SW 1271 (cell line): Measurements from ENCODE around the gene CSNK1G1.
"Not testable (repeated sequence)": the region's sequence is repeated elsewhere in the genome, so short reads cannot be mapped to it uniquely, and the experiment has no call there.

Experiments
- DNase-seq, 2 experiments: peaks; one replicate each; lab custom pipeline; 2025; lab: John Stamatoyannopoulos, UW

Gene CSNK1G1

DNA sequence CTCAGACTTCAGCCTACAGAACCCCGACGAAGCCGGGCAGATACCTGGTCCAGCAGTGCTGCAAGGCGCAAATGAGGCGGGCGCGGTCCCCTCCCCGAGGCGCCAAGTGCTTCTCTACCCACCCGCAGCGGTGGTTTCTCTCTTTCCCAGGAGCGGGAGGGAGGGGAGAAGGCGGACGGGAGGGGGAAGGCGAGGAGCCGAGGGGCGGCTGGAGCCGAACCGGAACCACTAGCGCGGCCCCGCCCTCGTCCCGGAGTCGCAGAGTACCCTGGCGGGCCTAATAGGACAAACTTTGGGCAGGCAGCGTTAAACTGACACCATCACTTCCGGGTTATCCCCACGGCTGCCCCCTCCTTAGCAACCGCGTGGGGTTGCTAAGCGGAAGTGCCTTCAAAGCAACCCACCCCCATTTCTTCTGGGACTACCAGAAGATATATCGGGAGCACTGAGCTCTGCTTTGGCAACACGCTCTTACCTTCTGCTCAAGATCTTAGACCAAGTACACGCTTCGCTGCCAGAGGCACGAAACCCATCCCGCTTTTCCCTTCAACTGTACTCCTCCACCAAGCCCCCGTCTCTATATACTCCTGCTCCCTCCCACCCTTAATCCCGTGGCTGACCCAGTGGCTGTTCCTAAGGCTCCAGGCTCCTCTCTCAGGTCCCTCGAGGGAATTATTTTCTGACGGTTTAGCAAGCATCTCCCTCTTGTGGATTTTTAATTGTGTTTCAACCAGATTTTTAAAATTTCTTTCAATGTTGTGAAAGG is at the start of gene CSNK1G1:
Gene CSNK1G1 (minus strand): TSS at position 230 of the 766 bp plus-strand sequence. CDS start 55,674 bp downstream, outside the sequence.
- DNase-seq, result peak; percentile 96 to 99

DNA sequence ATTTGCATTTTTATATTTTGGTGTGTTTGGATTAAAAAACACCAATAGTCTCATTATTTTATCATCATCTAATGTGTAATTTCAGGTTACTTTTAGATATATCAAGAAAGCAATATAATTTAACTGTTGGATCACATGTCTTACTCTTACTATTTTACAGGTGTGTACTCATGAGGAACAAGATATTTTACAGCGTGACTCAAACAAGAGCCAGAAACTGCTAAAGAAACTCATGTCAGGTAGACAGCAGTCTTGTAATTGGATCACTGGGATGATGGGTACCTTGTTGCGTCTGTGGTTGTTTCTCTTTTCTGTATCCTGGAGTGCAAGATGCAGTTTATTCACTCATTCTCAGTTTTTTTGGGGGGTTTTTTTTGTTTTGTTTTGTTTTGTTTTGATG is 44.6 kb upstream of the CSNK1G1 start:
- no peak for DNase-seq

DNA sequence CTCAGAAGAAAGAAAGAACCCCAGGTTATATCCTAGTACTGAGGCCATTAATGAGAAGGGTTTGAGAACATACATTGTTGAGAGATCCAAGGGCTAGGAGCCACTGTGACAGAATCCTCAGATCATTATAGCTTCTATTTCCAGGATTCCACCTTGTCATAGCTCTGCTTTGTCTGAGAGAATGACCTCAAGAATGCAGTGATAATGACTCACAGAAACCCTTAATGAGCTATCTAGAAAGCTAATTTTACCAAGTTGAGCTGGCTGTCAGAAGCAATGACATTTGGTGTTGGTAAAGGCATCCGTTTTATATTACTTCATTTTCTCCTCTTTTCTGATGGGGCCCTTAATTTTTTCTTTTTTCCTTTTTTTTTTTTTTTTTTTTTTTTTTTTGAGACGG is 42.6 kb upstream of the CSNK1G1 start:
- DNase-seq, result no peak

DNA sequence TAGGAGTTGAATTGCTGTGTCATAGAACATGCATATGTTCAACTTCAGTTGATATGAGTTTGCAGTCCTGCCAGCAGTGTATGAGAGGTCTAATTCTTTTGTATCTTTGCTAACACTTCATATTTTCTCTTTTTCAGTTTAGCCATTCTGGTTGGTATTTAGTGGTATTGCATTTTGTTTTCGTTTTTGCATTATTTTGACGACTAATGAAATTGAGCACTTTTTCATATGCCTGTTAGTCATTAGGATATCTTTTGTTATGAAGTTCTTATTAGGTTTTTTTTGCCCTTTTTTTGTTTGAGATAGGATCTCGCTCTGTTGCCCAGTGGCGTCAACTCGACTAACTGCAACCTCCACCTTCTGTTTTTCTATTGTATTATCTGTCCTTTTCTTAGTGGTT is 40.8 kb upstream of the CSNK1G1 start:
- DNase-seq, result no peak

DNA sequence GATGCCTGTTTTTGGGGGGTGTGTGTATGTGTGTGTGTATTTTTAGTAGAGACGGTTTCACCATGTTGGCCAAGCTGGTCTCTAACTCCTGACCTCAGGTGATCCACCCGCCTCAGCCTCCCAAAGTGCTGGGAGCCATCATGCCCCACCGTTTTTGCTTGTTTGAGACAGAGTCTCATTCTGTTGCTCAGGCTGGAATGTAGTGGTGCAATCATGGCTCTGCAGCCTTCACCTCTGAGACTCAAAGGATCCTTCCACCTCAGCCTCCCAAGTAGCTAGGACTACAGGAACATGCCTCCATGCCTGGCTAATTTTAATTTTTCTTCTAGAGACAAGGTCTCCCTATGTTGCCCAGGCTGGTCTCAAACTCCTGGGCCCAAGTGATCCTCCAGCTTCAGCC is 36.5 kb upstream of the CSNK1G1 start:
- DNase-seq, result not testable (repeated sequence)

DNA sequence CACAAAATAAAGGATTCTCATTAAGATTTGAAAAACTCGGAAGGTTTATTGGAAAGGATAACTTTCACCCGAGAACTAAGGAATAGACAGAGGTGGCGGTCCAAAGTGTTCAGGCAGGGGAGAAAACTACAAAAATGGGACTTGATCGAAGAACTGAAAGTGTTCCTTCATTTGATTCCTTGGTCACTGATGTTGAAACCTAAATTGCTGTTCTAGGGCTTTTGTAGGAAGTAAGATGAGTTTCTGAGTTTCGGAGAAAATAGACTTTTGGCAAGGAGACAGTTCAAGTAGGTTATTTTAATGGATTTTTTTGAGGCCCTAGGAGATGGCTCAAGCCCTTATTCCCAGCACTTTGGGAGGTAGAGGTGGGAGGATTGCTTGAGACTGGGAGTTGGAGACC is 33.1 kb upstream of the CSNK1G1 start:
- no peak for DNase-seq

DNA sequence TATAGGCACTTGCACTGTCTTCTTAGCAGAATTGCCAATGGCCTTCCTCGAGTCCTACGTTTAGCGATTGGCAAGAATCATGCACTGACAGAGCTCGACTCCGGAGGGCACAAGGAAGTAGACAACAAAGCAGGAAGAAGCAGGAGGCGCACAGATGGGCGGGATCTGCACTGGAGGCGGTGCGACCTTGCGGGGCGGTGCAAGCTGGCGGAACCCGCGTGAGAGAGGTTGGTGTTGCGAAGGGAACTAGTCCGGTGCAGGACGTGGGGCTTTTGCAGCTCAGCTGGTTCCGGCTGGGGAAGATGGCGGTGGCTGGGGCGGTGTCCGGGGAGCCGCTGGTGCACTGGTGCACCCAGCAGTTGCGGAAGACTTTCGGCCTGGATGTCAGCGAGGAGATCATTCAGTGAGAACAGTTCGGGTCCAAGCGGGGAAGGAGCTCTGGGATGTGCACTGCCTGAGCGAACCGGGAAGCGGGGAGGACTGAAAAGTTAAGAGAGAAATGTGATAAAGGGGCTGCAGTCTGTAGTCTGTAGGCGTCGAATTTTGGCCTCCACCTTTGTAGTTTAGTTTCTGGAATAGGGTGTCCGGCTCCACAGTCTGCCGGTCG is 31.7 kb upstream of the CSNK1G1 start, which contains the start of gene TRIP4:
Gene TRIP4 (plus strand): TSS at position 275 of the 607 bp plus-strand sequence. CDS start 28 bp downstream, at position 303.
- DNase-seq, result peak; percentile 95 to 99

DNA sequence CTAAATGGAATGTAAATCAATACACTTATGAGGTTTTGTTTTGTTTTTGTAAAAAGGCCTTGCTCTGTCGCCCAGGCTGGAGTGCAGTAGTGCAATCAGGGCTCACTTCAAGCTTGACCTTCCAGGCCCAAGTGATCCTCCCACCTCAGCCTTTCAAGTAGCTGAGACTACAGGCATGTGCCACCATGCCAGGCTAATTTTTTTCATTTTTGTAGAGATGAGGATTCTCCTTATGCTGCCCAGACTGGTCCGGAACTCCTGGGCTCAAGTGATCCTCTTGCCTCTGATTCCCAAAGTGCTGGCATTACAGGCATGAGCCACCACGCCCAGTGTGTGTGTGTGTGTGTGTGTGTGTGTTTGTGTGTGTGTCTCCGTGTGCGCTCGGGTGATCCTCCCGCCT is 30.3 kb upstream of the CSNK1G1 start:
- no peak for DNase-seq

DNA sequence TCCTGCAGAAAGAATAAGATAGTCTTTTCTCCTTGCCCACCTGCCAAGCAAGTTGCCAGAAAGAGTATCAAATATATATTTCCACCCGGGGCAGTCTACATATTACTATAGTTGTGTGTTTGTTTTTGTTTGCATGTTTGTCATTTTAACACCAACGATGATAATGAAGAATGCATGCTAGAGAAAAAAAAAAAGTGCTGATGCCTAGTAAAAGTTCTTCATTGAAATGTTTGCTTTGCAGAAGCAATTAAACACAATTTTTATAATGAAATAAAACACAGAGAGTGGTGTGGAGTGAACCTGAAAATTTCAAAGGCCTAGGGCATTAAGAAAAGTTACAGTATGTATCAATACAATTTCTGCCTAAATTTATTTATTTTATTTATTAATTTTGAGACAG is 27.8 kb upstream of the CSNK1G1 start:
- no peak for DNase-seq

DNA sequence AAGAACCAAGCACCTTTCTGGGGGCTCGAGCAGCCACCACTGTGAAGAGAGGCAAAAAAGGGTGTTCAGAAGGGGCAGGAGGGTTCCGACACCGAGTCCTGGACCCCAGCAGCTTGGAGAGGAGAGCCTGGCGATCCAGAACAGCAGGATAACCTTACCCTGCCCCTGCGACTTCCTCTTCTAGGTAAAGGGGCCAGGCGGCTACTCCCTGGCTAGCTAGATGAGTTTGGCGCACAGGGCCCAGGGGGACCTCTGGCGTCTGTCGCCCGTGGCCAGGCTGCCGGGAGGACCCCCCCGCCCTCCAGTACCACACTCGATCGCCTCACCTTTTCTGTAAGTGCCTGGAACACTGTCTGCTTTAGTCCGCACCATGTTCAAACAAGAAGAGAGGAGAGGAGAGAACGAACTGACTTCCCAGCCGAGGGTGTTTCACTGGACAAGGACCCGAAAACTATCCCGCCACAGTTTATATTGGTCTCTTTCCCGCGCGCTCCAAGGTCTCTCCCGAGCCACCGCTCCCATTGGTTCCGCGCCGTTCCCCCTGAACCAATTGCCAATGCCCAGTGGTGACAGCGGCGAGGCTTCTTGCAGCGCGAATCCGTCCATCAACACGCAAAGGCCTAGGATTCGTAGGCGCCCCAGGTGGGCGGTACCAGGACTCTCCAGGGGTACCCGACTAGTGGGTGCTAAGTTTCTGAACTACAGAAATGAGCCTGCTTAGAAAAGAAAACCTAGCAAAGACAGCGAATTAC is 25.2 kb upstream of the CSNK1G1 start, which contains the start of gene PCLAF:
Gene PCLAF (minus strand): TSS at position 442 of the 752 bp plus-strand sequence. CDS start 70 bp downstream, at position 372.
- peak; percentile 95 to 98 for DNase-seq

DNA sequence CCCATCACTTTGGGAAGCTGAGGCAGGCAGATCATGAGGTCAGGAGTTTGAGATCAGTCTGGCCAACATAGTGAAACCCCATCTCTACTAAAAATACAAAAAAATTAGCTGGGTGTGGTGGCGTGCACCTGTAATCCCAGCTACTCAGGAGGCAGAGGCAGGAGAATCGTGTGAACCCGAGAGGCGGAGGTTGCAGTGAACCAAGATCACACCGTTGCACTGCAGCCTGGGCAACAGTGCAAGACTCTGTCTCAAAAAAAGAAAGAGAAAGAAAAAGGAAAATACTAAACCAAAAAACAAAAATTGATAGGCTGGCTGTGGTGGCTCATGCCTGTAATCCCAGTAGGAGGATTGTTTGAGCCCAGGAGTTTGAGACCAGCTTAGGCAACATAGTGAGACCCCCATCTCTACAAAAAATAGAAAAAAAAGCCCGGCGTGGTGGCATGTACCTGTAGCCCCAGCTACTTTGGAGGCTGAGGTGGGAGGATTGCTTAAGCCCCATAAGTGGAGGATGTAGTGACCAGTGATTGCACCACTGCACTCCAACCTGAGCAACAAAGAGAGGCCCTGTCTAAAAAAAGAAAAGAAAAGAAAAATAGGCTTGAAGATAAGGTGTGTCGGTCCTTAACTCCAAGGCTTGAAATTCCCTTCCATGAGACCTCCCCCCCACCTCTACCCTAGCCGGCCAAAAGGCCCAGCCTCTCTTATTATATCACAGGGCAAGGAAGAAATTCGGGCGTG is 24.3 kb upstream of the CSNK1G1 start:
- not testable (repeated sequence) for DNase-seq

DNA sequence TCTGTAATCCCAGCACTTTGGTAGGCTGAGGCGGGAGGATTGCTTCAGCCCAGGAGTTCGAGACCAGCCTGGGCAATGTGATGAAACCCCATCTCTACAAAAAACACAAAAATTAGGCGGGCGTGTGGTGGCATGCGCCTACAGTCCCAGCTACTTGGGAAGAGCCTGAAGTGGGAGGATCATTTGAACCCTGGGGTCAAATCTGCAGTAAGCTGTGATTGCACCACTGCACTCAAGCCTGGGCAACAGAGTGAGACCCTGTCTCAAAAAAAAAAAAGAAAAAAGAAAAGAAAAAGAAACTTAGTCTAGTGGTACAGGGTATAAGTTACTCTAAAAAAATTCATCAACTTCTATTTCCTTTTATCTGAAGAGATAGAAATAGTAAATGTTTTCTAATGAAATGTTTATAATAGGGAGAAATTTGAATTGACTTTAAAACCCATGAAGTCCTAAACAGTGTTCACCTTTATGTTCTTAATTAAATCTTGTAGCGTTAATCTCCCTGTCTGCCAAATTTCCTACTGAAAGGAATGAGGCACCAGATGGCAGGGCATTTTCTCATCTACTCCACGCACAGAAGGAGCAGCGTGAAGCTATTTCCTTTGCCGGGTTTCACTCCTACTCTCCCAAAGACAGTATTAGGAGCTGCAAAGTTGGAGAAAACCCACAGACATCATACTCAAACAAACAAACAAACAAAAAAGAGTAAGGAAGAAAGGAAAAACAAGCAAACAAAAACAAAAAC is 23.4 kb upstream of the CSNK1G1 start:
- no peak for DNase-seq

DNA sequence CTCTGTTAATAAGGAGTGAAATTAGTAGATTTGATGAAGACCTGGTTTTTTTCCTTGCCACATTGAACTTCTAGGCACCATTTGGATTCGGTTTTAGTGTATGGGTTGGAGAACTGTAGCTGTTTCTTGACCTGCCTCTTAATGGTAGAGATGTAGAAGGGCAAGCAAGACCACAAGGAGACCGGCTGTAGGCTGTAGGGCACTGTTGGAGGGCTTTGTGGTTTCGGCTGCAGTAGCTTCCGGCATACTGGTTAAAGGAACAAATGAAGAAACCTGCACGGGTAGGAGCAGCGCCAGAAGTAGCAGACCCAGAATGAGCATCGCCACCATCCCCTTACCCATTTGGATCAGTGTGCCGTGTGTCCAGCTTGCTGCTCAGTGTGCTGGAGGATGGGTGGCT is 17.4 kb upstream of the CSNK1G1 start:
- DNase-seq, result no peak

DNA sequence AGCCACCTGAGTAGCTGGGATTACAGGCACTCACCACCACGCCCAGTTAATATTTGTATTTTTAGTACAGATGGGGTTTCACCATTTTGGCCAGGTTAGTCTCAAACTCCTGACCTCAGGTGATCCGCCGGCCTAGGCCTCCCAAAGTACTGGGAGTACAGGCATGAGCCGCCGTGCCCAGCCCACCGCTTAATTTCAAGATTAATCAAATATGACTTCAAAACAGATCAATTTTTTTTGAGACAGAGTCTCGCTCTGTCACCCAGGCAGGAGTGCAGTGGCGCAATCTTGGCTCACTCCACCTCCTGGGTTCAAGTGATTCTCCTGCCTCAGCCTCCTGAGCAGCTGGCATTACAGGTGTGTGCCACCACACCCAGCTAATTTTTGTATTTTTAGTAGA is 15.4 kb upstream of the CSNK1G1 start:
- DNase-seq, result not testable (repeated sequence)

DNA sequence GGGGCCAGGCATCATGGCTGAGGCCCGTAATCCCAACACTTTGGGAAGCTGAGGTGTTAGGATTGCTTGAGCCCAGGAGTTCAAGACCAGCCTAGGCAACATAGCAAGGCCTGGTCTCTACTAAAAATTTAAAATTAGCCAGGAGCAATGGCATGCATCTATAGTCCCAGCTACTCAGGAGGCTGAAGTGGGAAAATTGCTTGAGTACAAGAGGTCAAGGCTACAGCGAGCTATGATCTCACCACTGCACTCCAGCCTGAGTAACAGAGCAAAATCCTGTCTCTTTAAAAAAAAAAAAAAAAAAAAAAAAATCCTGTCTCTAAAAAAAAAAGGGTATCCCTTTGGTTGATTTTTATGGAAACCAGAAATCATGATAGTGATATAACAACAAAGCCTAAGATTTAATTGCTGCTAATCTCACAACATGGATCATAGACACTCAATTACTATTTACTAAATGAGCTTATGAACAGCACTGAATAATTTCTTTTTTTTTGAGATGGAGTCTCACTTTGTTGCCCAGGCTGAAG is 13.2 kb upstream of the CSNK1G1 start:
- DNase-seq, result no peak

DNA sequence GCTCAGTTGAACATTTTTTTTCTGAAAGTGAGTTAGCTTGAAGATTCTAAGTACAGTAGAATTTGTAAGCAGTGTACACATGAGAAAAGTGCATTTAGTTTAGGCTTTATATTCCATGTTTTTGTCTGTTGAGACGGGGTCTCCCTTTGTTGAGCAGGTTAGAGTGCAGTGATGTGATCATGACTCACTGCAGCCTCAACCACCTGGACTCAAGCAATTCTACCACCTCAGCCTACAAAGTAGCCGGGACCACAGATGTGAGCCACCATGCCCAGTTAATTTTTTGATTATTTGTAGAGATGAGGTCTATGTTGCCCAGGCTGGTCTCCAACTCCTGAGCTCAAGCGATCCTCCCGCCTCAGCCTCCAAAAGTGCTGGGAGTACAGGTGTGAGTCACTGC is 5.3 kb upstream of the CSNK1G1 start:
- DNase-seq, result no peak

DNA sequence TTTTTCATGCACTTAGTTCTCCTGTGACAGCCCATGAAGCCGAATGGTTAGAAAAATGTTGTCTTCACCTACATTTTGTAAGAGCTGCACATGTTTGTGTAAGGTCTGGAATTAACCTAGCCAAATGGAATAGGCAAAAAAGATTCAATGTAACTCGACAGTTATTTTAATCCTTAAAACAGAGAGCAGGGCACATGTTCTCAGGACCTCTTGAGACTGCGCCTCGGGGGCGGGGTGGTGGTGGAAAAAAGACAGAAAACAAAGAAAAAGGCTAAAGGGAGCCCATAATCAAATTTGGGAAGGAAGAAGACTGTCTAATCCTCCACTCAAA is 702 bp upstream of the CSNK1G1 start:
- DNase-seq, result no peak

DNA sequence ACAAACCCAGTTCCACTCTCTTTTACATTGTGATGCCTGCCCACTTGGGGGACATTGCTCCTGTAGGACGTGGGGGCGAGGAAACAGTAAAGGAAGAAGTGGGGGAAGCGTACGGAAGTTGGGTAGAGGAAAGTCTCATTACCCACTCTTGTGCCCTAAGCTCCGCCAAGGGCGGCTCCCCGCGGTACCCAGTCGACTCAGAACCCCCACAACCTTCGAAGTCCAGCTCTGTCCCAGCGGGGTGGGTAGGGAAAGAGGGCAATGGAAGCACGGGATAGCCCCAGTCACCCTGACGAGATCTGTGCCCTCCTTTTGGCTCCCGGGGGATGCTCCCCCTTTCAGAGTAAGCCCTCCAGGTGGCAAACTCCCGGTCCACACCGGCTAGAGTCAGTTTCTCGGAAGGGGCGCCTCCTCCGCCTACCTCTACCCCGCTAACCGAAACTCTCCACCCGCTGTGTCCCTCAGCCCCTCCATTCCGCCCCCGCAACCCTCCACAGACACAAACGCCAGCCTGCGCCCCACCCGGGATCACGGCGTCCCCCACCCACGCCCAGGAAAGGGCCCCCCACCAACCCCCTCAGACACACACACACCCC is 527 bp downstream of the CSNK1G1 start:
- peak in 1 of 2 experiments; percentile 30 for DNase-seq

DNA sequence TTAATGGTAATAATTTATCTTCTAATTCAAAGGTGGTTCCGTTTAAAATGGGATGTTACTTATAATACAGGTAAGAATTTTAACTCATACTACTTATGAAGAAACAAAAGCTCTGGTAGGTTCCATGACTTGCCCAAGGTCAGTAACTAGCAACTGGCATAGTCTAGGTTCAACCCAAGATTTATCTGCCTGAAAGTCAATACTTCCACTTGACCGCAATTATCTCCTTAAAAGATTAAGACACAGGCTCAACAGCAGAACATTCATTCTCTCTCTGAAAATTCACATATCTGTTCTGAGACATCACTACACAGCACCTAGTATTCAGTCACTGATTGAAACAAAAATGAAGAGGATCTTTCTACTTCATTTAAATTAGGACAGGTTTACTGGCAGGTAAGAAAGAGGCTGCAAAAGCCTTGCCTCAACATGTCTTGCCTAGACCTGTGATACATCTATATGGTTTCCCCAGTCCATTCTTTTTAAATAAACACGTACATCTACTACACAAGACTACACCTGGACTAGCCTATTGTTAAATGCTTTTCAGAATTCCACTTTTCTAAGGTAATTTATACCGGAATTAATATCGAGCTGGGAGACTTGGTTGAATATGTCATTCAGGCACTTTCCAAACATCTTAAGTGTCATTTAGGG is 1.2 kb downstream of the CSNK1G1 start:
- DNase-seq, result no peak

DNA sequence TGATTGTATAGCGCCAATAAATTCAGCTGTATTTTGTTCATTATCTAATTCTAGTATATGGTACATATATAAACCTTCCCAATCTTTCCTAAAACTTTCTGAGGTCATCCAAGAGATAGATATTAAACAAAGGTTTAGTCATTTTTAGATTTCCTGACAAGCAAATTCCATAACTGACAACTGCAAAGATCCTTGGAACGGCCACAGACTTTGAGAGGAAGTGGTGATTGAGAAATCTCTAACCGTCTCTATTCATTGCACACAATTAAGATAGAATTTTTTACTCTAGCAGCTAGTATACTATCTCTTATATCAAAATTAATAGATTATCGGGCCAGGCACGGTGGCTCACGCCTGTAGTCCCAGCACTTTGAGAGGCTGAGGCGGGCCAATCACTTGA is 4.7 kb downstream of the CSNK1G1 start:
- DNase-seq, result no peak
